ENCODE results near the gene ZC3H18. TPM values are rescaled to one million over a fixed set of nuclear protein-coding genes. Genes with fewer than 3 reads are reported as not detected.

ZC3H18 gene
- total RNA-seq, 6 experiments from 2014 or later = 37.9 to 49.3 (median 42.8) TPM

- Mint-ChIP-seq H3K4me3 (no peak overlapping the region), H3K27ac (no peak overlapping the region), H3K9me3 (no peaks in the 10 kb centered on the region), H3K4me1 (ENCODE audit: low read depth) (no peaks in the 10 kb centered on the region), H3K36me3 (ENCODE audit: low read depth) (peaks cover 30% of the 10 kb centered on the region), H3K27me3 (ENCODE audit: insufficient read depth) (peaks cover 1% of the 10 kb centered on the region; the same call in 1 of the 2 replicates)
- TF ChIP-seq CTCF (IDR thresholded peaks at IDR 0.05) = no peak
- no peak for DNase-seq
Observed at GRCh38 chr16:88597856-88598491, 27.8 kb downstream of the ZC3H18 start.

GRCh38 chr16:88599092-88599733 lies 29.0 kb downstream of the ZC3H18 start:
- no peak overlapping the region for H3K4me3 Mint-ChIP-seq
- H3K27ac Mint-ChIP-seq = no peak overlapping the region
- TF ChIP-seq CTCF (IDR thresholded peaks at IDR 0.05) = no peak
- H3K27me3 Mint-ChIP-seq (ENCODE audit: insufficient read depth) = peaks cover 1% of the 10 kb centered on the region; the same call in 1 of the 2 replicates
- H3K36me3 Mint-ChIP-seq (ENCODE audit: low read depth) = peaks cover 34% of the 10 kb centered on the region
- no peak for DNase-seq
- no peaks in the 10 kb centered on the region for H3K9me3 Mint-ChIP-seq
- no peaks in the 10 kb centered on the region for H3K4me1 Mint-ChIP-seq (ENCODE audit: low read depth)

- Mint-ChIP-seq H3K36me3 (ENCODE audit: low read depth) (peaks cover 34% of the 10 kb centered on the region), H3K27me3 (ENCODE audit: insufficient read depth) (peaks cover 1% of the 10 kb centered on the region; the same call in 1 of the 2 replicates), H3K27ac (no peak overlapping the region), H3K9me3 (no peaks in the 10 kb centered on the region), H3K4me3 (no peak overlapping the region), H3K4me1 (ENCODE audit: low read depth) (no peaks in the 10 kb centered on the region)
- DNase-seq = no peak
- no peak for TF ChIP-seq CTCF (IDR thresholded peaks at IDR 0.05)
Observed at GRCh38 chr16:88599825-88600538, 29.8 kb downstream of the ZC3H18 start.

GRCh38 chr16:88600539-88600896 lies 30.3 kb downstream of the ZC3H18 start:
- TF ChIP-seq CTCF (IDR thresholded peaks at IDR 0.05) = no peak
- no peak for DNase-seq
- Mint-ChIP-seq H3K27me3 (ENCODE audit: insufficient read depth) (peaks cover 1% of the 10 kb centered on the region; the same call in 1 of the 2 replicates), H3K9me3 (no peaks in the 10 kb centered on the region), H3K27ac (no peak overlapping the region), H3K36me3 (ENCODE audit: low read depth) (peaks cover 34% of the 10 kb centered on the region), H3K4me3 (no peak overlapping the region), H3K4me1 (ENCODE audit: low read depth) (no peaks in the 10 kb centered on the region)

- Mint-ChIP-seq H3K4me3 (no peak overlapping the region), H3K27ac (no peak overlapping the region), H3K4me1 (ENCODE audit: low read depth) (no peaks in the 10 kb centered on the region), H3K9me3 (no peaks in the 10 kb centered on the region), H3K27me3 (ENCODE audit: insufficient read depth) (peaks cover 1% of the 10 kb centered on the region; the same call in 1 of the 2 replicates), H3K36me3 (ENCODE audit: low read depth) (peaks cover 29% of the 10 kb centered on the region)
- DNase-seq = no peak
- no peak for TF ChIP-seq CTCF (IDR thresholded peaks at IDR 0.05)
Observed at GRCh38 chr16:88601313-88602036, 31.3 kb downstream of the ZC3H18 start.
